Mucosa of descending colon (tissue), 3 donors: Measurements from ENCODE around the gene FBN2. TPM values are rescaled to one million over a fixed set of nuclear protein-coding genes. Genes with fewer than 3 reads are reported as not detected.

Source experiments
- ATAC-seq: fragments of 200-7000 bp; cut with Tn5 transposase; one replicate; pipeline ENCODE4 v1.9.1; 2020; ENCODE audit warnings: mild to moderate bottlenecking, moderate library complexity
- DNase-seq, 3 donors: peaks; one replicate each; pipeline ENCODE4 v3.0.0-alpha.2; 2020
- H3K36me3 ChIP-seq: fragments of 200-600 bp; one replicate; pipeline ENCODE4 v1.8.0; 2021; ENCODE audit warnings: low read depth, mild to moderate bottlenecking
- H3K4me1 ChIP-seq: fragments of 200-600 bp; one replicate; pipeline ENCODE4 v1.8.0; 2021; ENCODE audit warnings: low read depth, mild to moderate bottlenecking
- H3K4me3 ChIP-seq: fragments of 200-600 bp; one replicate; pipeline ENCODE4 v1.8.0; 2021; ENCODE audit warnings: mild to moderate bottlenecking
- H3K9me3 ChIP-seq: fragments of 200-600 bp; one replicate; pipeline ENCODE4 v1.8.0; 2021; ENCODE audit warnings: mild to moderate bottlenecking
- CTCF ChIP-seq: fragments of 200-600 bp; IDR thresholded peaks from one replicate; pipeline ENCODE4 v1.8.0; 2022; ENCODE audit warnings: antibody characterized with exemption, mild to moderate bottlenecking
- intact Hi-C, 2 donors: fragments of 100-400 bp; cut with DNase I in 1 of 2; cut with micrococcal nuclease in 1 of 2; formaldehyde crosslinking; loops; one replicate each; pipeline versions ENCODE4 v1.11.0 to v1.11.1; 2022; cut with DNase I, micrococcal nuclease
- total RNA-seq, 3 donors: library from RNA; stranded (reverse); fragmentation: NEBNext Ultra II Directional in 2 of 3; extraction: Animal tissue kit (Norgen Biotek cat#: 25700) in 2 of 3; gene quantifications; one replicate each; pipeline versions ENCODE4 v1.2.1 to v1.2.4, GENCODE V29; 2021 to 2023
- donor health status: DM: no; HTN: no; CAD: no; lungs with moderate emphysema.
- donor health status: DM: no; HTN: no; CAD: no.
- donor health status: DM: no; HTN: yes; CAD: no.

Gene FBN2
- total RNA-seq, 3 donors from 2014 or later, result 1.0 to 5.8 (median 1.6) TPM

GRCh38 chr5:128414469-128414868, 123.6 kb downstream of the FBN2 start:
- H3K4me3 ChIP-seq, result no peak overlapping the region
- no peak for TF ChIP-seq CTCF
- no peak for DNase-seq
- intact Hi-C loops, result no loop called here
- ATAC-seq, result no peak
- no peaks in the 10 kb centered on the region for H3K4me1 ChIP-seq
- H3K9me3 ChIP-seq, result no peaks in the 10 kb centered on the region
- no peaks in the 10 kb centered on the region for H3K36me3 ChIP-seq

GRCh38 chr5:128413356-128413755, 124.7 kb downstream of the FBN2 start:
- intact Hi-C loops, result no loop called here
- DNase-seq (no peak), ATAC-seq (no peak)
- Histone ChIP-seq H3K4me3 (no peak overlapping the region), H3K36me3 (no peaks in the 10 kb centered on the region), H3K9me3 (no peaks in the 10 kb centered on the region), H3K4me1 (no peaks in the 10 kb centered on the region)
- TF ChIP-seq CTCF, result no peak

- Histone ChIP-seq H3K4me3 (no peak overlapping the region), H3K4me1 (no peaks in the 10 kb centered on the region), H3K9me3 (no peaks in the 10 kb centered on the region), H3K36me3 (no peaks in the 10 kb centered on the region)
- ATAC-seq (no peak), DNase-seq (no peak)
- no peak for TF ChIP-seq CTCF
- intact Hi-C loops, result no loop called here
These were observed 125.7 kb downstream of the FBN2 start for GRCh38 chr5:128412145-128412930.

- no peaks in the 10 kb centered on the region for H3K36me3 ChIP-seq
- DNase-seq, result no peak
- H3K9me3 ChIP-seq, result no peaks in the 10 kb centered on the region
- intact Hi-C loops, result no loop called here
- ATAC-seq, result no peak
- TF ChIP-seq CTCF, result no peak
- no peak overlapping the region for H3K4me3 ChIP-seq
- no peaks in the 10 kb centered on the region for H3K4me1 ChIP-seq
These were observed 128.8 kb downstream of the FBN2 start for GRCh38 chr5:128409166-128409800.

- intact Hi-C loops, result no loop called here
- TF ChIP-seq CTCF, result no peak
- H3K4me3 ChIP-seq, result no peak overlapping the region
- H3K9me3 ChIP-seq, result no peaks in the 10 kb centered on the region
- H3K36me3 ChIP-seq, result no peaks in the 10 kb centered on the region
- H3K4me1 ChIP-seq, result no peaks in the 10 kb centered on the region
- no peak for ATAC-seq
- DNase-seq, result no peak
These were observed 129.4 kb downstream of the FBN2 start for GRCh38 chr5:128408622-128409021.
